Epithelial cell of proximal tubule (primary cell): ENCODE data around the gene COL23A1. TPM values are rescaled to one million over a fixed set of nuclear protein-coding genes. Genes with fewer than 3 reads are reported as not detected.

Source experiments
- DNase-seq: peaks from one replicate; pipeline ENCODE4 v3.0.0-alpha.2; 2011; ENCODE audit warnings: low read depth
- H3K4me3 ChIP-seq: 2 replicates; pipeline ENCODE4 v1.5.1; 2011; ENCODE audit warnings: low read depth, mild to moderate bottlenecking, low read length
- CTCF ChIP-seq: conservative IDR thresholded peaks from 2 replicates; pipeline ENCODE4 v1.5.1; 2012; ENCODE audit warnings: low read depth, mild to moderate bottlenecking, low read length
- total RNA-seq: library from RNA; depleted of rRNA; stranded (reverse); fragments of >200 nt; gene quantifications from 2 replicates; pipeline ENCODE4 v1.2.3, GENCODE V29; 2015

COL23A1 gene
- total RNA-seq, 1 donor from 2014 or later: not detected

GRCh38 chr5:178381206-178381605 is 209.0 kb downstream of the COL23A1 start:
- TF ChIP-seq CTCF: no peak
- no peak for DNase-seq
- no peak overlapping the region for H3K4me3 ChIP-seq

- H3K4me3 ChIP-seq: no peak overlapping the region
- no peak for TF ChIP-seq CTCF
- no peak for DNase-seq
Measured at GRCh38 chr5:178380541-178381074, 209.6 kb downstream of the COL23A1 start.

- DNase-seq: no peak
- H3K4me3 ChIP-seq: no peak overlapping the region
- TF ChIP-seq CTCF: no peak
Measured at GRCh38 chr5:178380086-178380485, 210.1 kb downstream of the COL23A1 start.

GRCh38 chr5:178378527-178379484 is 211.4 kb downstream of the COL23A1 start:
- no peak for TF ChIP-seq CTCF
- no peak overlapping the region for H3K4me3 ChIP-seq
- no peak for DNase-seq

GRCh38 chr5:178377583-178378270 is 212.5 kb downstream of the COL23A1 start:
- DNase-seq: no peak
- H3K4me3 ChIP-seq: no peak overlapping the region
- TF ChIP-seq CTCF: no peak

GRCh38 chr5:178376921-178377582 is 213.1 kb downstream of the COL23A1 start:
- no peak for TF ChIP-seq CTCF
- H3K4me3 ChIP-seq: no peak overlapping the region
- peak; percentile 9 for DNase-seq
